Measurements from ENCODE around the gene STARD10. TPM values are rescaled to one million over a fixed set of nuclear protein-coding genes. Genes with fewer than 3 reads are reported as not detected.

The STARD10 gene
- total and polyA plus RNA-seq, 9 of the 15 experiments (the other 6 are each of a cell fraction or from before 2014, with no cell fraction given) = 0.15 to 52.9 (median 32.3) TPM

DNA sequence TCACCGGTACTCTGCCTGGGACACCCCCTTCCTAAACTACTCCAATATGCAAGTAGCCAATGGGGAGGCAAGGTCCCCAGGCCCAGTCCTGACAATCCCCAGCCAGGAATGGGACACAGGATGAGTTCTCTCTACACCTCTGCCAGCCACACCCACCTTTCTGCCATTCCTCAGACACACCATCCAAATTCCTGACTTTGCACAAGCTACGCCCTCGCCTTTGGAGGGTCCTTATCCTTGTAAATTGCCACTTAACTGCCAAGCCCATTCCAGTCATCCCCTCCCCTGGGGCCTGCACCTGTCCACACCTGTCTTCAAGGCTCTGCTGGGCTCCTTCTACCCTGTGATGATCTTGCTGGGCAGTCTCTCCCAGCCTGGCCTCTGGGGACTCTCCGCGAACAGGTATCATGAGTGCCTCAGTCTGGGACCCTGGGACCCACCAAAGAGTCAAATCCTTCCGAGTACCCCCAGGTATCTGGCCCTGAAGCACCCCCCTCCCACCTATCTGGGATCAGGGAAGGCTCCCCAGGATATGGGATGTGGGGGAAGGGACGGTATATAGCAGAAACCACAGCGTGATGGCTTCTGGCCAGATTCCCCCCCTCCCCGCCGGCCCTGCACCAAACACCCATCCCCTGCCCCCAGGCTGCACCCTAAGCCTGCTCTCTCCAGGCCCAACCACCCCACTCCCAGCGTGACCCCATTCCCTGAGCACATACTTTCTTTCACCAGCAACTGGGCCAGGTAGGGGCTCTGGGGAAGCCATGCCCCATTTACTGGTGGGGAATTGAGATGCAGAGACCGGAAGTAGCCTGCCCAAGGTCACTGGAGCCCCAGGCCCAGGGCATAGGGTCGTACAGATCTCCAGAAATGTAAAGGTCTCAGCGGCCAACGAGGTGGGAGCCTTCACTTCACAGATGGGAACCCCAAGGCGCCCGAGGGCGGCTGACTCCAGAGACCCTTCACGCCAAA is 42.4 kb downstream of the STARD10 start (continued):
- TF ChIP-seq ZFP36 (IDR thresholded peaks at IDR 0.05; ENCODE audit: low read depth, low read length, partially characterized antibody) = no peak
- TF ChIP-seq ZFP30 (CRISPR knock-in tag; IDR thresholded peaks at IDR 0.05; ENCODE audit: borderline replicate concordance) = no peak
- TF ChIP-seq, protein P1, sequence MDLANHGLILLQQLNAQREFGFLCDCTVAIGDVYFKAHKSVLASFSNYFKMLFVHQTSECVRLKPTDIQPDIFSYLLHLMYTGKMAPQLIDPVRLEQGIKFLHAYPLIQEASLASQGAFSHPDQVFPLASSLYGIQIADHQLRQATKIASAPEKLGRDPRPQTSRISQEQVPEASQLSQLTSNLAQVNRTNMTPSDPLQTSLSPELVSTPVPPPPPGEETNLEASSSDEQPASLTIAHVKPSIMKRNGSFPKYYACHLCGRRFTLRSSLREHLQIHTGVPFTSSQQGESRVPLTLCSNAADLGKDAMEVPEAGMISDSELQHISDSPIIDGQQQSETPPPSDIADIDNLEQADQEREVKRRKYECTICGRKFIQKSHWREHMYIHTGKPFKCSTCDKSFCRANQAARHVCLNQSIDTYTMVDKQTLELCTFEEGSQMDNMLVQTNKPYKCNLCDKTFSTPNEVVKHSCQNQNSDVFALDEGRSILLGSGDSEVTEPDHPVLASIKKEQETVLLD (IDR thresholded peaks at IDR 0.05) = no peak
- no peak for TF ChIP-seq OTX1 (CRISPR knock-in tag; IDR thresholded peaks at IDR 0.05)
- no peak for TF ChIP-seq SMARCA5 (IDR thresholded peaks at IDR 0.05)
- TF ChIP-seq ZBTB7A (IDR thresholded peaks at IDR 0.05; ENCODE audit: borderline replicate concordance, control insufficient read depth, low read depth, low read length) = 0 out of 2 replicates have a peak, but pooled peaks have one; percentile 26
- TF ChIP-seq ZFX (CRISPR knock-in tag; IDR thresholded peaks at IDR 0.05) = no peak
- TF ChIP-seq GABPA (tag; conservative IDR thresholded peaks at IDR 0.05; ENCODE audit: low read depth) = 0 out of 2 replicates have a peak, but pooled peaks have one; percentile 50
- no peak for TF ChIP-seq CBFA2T3 (IDR thresholded peaks at IDR 0.05)
- no peak for TF ChIP-seq ZNF174 (CRISPR knock-in tag; IDR thresholded peaks at IDR 0.05)
- TF ChIP-seq ZNF644 (tag; IDR thresholded peaks at IDR 0.05; ENCODE audit: low read depth) = no peak
- TF ChIP-seq RCOR1 (IDR thresholded peaks at IDR 0.05; ENCODE audit: borderline replicate concordance in 1 of 2, low read depth in 2 of 2, low read length in 2 of 2) = no peak
- no peak for TF ChIP-seq ZNF124 (CRISPR knock-in tag; IDR thresholded peaks at IDR 0.05)
- no peak for TF ChIP-seq EHMT2 (IDR thresholded peaks at IDR 0.05)
- TF ChIP-seq ZNF239 (CRISPR knock-in tag; IDR thresholded peaks at IDR 0.05) = no peak
- no peak for TF ChIP-seq KDM2B (CRISPR knock-in tag; IDR thresholded peaks at IDR 0.05)
- TF ChIP-seq, protein P2, sequence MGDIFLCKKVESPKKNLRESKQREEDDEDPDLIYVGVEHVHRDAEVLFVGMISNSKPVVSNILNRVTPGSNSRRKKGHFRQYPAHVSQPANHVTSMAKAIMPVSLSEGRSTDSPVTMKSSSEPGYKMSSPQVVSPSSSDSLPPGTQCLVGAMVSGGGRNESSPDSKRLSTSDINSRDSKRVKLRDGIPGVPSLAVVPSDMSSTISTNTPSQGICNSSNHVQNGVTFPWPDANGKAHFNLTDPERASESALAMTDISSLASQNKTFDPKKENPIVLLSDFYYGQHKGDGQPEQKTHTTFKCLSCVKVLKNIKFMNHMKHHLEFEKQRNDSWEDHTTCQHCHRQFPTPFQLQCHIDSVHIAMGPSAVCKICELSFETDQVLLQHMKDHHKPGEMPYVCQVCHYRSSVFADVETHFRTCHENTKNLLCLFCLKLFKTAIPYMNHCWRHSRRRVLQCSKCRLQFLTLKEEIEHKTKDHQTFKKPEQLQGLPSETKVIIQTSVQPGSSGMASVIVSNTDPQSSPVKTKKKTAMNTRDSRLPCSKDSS (IDR thresholded peaks at IDR 0.05; ENCODE audit: low read depth, partially characterized antibody) = no peak
- TF ChIP-seq CTBP1 (IDR thresholded peaks at IDR 0.05; ENCODE audit: borderline replicate concordance) = no peak
- TF ChIP-seq, protein P3, sequence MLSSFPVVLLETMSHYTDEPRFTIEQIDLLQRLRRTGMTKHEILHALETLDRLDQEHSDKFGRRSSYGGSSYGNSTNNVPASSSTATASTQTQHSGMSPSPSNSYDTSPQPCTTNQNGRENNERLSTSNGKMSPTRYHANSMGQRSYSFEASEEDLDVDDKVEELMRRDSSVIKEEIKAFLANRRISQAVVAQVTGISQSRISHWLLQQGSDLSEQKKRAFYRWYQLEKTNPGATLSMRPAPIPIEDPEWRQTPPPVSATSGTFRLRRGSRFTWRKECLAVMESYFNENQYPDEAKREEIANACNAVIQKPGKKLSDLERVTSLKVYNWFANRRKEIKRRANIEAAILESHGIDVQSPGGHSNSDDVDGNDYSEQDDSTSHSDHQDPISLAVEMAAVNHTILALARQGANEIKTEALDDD (IDR thresholded peaks at IDR 0.05) = no peak
- no peak for TF ChIP-seq CREB1 (IDR thresholded peaks at IDR 0.05)
- TF ChIP-seq CREB1 (CRISPR knock-in tag; IDR thresholded peaks at IDR 0.05) = no peak
- no peak for TF ChIP-seq POLR2B (IDR thresholded peaks at IDR 0.05; ENCODE audit: low read depth, partially characterized antibody)
- no peak for TF ChIP-seq ETV1 (tag; conservative IDR thresholded peaks at IDR 0.05; ENCODE audit: low read depth)
- no peak for TF ChIP-seq CCNT2 (IDR thresholded peaks at IDR 0.05; ENCODE audit: borderline replicate concordance, extremely low read depth, insufficient read length, low read depth, low read length)
- TF ChIP-seq, protein P4, sequence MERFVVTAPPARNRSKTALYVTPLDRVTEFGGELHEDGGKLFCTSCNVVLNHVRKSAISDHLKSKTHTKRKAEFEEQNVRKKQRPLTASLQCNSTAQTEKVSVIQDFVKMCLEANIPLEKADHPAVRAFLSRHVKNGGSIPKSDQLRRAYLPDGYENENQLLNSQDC (CRISPR knock-in tag; IDR thresholded peaks at IDR 0.05) = no peak
- no peak for TF ChIP-seq RNF2 (IDR thresholded peaks at IDR 0.05)

Data from K562 (cell line).